HL-60 (cell line): ENCODE measurements around the gene CDC42BPA.

Source experiments
- DNase-seq, 2 experiments: peaks; one replicate each; pipeline ENCODE4 v3.0.0-alpha.2; 2010 to 2020; ENCODE audit warnings: low read depth in 1 of 2, low spot score in 1 of 2
- H3K27ac ChIP-seq: fragments of 250-450 bp; sonication (Bioruptor Pico); replicated peaks from 2 replicates; pipeline ENCODE4 v1.5.1; 2020; ENCODE audit warnings: mild to moderate bottlenecking, moderate library complexity
- H3K27me3 ChIP-seq: fragments of 250-450 bp; sonication (Bioruptor Pico); 2 replicates; pipeline ENCODE4 v1.5.1; 2021; ENCODE audit warnings: mild to moderate bottlenecking, moderate library complexity; ENCODE audit not compliant: insufficient read depth, poor library complexity, severe bottlenecking
- H3K4me3 ChIP-seq: replicated peaks from 2 replicates; pipeline ENCODE4 v1.5.1; 2011; ENCODE audit warnings: mild to moderate bottlenecking, control low read depth, low read length; ENCODE audit not compliant: insufficient read depth
- GABPA ChIP-seq: IDR thresholded peaks from 2 replicates; pipeline ENCODE4 v1.6.1; 2012; ENCODE audit warnings: low read depth
- POLR2AphosphoS5 ChIP-seq: IDR thresholded peaks from 2 replicates; pipeline ENCODE4 v1.6.1; 2012; ENCODE audit warnings: low read depth
- SPI1 ChIP-seq: IDR thresholded peaks from 2 replicates; pipeline ENCODE4 v1.6.1; 2012; ENCODE audit warnings: low read depth, mild to moderate bottlenecking, borderline replicate concordance
- TF ChIP-seq, protein P1 (sequence below): IDR thresholded peaks from one replicate; pipeline ENCODE4 v1.5.1; 2011; ENCODE audit warnings: low read length, control low read depth, inconsistent platforms; ENCODE audit not compliant: insufficient read depth
- TF ChIP-seq, protein P2 (sequence below): IDR thresholded peaks from 2 replicates; pipeline ENCODE4 v1.6.1; 2012; ENCODE audit warnings: low read depth; ENCODE audit not compliant: insufficient replicate concordance

The CDC42BPA gene

GRCh38 chr1:226978432-226979114 lies 339.7 kb downstream of the CDC42BPA start:
- no peak overlapping the region for H3K27ac ChIP-seq
- TF ChIP-seq POLR2AphosphoS5 (no peak), GABPA (no peak), SPI1 (no peak)
- TF ChIP-seq, protein P1, sequence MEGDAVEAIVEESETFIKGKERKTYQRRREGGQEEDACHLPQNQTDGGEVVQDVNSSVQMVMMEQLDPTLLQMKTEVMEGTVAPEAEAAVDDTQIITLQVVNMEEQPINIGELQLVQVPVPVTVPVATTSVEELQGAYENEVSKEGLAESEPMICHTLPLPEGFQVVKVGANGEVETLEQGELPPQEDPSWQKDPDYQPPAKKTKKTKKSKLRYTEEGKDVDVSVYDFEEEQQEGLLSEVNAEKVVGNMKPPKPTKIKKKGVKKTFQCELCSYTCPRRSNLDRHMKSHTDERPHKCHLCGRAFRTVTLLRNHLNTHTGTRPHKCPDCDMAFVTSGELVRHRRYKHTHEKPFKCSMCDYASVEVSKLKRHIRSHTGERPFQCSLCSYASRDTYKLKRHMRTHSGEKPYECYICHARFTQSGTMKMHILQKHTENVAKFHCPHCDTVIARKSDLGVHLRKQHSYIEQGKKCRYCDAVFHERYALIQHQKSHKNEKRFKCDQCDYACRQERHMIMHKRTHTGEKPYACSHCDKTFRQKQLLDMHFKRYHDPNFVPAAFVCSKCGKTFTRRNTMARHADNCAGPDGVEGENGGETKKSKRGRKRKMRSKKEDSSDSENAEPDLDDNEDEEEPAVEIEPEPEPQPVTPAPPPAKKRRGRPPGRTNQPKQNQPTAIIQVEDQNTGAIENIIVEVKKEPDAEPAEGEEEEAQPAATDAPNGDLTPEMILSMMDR: no peak
- TF ChIP-seq, protein P2, sequence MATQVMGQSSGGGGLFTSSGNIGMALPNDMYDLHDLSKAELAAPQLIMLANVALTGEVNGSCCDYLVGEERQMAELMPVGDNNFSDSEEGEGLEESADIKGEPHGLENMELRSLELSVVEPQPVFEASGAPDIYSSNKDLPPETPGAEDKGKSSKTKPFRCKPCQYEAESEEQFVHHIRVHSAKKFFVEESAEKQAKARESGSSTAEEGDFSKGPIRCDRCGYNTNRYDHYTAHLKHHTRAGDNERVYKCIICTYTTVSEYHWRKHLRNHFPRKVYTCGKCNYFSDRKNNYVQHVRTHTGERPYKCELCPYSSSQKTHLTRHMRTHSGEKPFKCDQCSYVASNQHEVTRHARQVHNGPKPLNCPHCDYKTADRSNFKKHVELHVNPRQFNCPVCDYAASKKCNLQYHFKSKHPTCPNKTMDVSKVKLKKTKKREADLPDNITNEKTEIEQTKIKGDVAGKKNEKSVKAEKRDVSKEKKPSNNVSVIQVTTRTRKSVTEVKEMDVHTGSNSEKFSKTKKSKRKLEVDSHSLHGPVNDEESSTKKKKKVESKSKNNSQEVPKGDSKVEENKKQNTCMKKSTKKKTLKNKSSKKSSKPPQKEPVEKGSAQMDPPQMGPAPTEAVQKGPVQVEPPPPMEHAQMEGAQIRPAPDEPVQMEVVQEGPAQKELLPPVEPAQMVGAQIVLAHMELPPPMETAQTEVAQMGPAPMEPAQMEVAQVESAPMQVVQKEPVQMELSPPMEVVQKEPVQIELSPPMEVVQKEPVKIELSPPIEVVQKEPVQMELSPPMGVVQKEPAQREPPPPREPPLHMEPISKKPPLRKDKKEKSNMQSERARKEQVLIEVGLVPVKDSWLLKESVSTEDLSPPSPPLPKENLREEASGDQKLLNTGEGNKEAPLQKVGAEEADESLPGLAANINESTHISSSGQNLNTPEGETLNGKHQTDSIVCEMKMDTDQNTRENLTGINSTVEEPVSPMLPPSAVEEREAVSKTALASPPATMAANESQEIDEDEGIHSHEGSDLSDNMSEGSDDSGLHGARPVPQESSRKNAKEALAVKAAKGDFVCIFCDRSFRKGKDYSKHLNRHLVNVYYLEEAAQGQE: no peak
- no peak overlapping the region for H3K4me3 ChIP-seq
- H3K27me3 ChIP-seq: no peaks in the 10 kb centered on the region
- DNase-seq: no peak

GRCh38 chr1:226977643-226978431 lies 340.5 kb downstream of the CDC42BPA start:
- Histone ChIP-seq H3K27ac (no peak overlapping the region), H3K27me3 (no peaks in the 10 kb centered on the region), H3K4me3 (no peak overlapping the region)
- no peak for DNase-seq
- TF ChIP-seq, protein P2: no peak
- TF ChIP-seq, protein P1: no peak
- TF ChIP-seq GABPA (no peak), POLR2AphosphoS5 (no peak), SPI1 (no peak)

DNA sequence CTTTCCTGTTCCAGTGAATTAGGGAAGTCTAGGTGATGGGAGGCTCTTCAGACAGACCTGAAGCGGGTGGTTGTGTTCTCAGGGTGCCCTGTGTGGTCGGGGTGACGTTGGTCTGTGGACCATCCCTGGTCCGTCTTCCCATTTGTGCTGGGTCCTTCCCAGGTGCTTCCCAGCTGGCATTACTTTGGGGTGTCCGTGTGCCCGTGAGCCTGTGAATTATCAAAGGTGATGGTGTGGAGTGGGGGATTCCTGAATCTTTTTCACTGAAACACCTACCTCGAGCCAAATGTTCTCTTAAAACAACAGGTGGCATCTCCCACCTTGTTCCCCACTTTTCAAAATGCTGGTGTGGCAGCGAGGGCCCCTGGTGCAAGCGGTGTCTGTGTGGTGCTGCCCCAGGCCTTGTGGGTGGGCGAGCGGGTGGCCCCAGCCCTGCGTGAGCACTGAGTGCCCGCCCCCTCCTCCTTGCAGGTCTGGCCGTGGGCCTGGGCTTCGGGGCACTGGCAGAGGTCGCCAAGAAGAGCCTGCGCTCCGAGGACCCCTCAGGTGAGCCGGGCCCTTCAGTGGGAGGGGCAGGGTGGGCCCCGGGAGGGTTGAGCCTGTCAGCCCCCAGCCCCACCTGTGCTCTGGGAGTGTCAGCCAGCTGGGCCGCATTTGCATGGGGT lies 341.2 kb downstream of the CDC42BPA start:
- 0 out of 2 replicates have a peak, but pooled peaks have one; percentile 9 for TF ChIP-seq SPI1
- TF ChIP-seq, protein P2: no peak
- Histone ChIP-seq H3K27ac (no peak overlapping the region), H3K4me3 (no peak overlapping the region), H3K27me3 (no peaks in the 10 kb centered on the region)
- DNase-seq: no peak
